GM18526 (cell line): ENCODE data around the gene SGTB.

Experiments
- POLR2A ChIP-seq: IDR thresholded peaks from 3 replicates; pipeline ENCODE4 v1.6.1; 2011; ENCODE audit not compliant: insufficient read length; ENCODE audit errors: extremely low read depth

The SGTB gene

GRCh38 chr5:65704621-65705239 lies 17.2 kb downstream of the SGTB start:
- no peak for TF ChIP-seq POLR2A

- no peak for TF ChIP-seq POLR2A
Observed at GRCh38 chr5:65702036-65702435, 19.9 kb downstream of the SGTB start.

GRCh38 chr5:65699338-65699737 lies 22.6 kb downstream of the SGTB start:
- TF ChIP-seq POLR2A = no peak

- no peak for TF ChIP-seq POLR2A
Observed at GRCh38 chr5:65696892-65697291, 25.0 kb downstream of the SGTB start.

GRCh38 chr5:65695896-65696295 lies 26.0 kb downstream of the SGTB start:
- no peak for TF ChIP-seq POLR2A

- no peak for TF ChIP-seq POLR2A
Observed at GRCh38 chr5:65695162-65695755, 26.6 kb downstream of the SGTB start.

- no peak for TF ChIP-seq POLR2A
Observed at GRCh38 chr5:65693121-65693520, 28.8 kb downstream of the SGTB start.

- TF ChIP-seq POLR2A = no peak
Observed at GRCh38 chr5:65682148-65682547, 39.8 kb downstream of the SGTB start.

- TF ChIP-seq POLR2A = no peak
Observed at GRCh38 chr5:65674749-65675148, 47.2 kb downstream of the SGTB start.

GRCh38 chr5:65672796-65673195 lies 49.1 kb downstream of the SGTB start:
- TF ChIP-seq POLR2A = no peak

GRCh38 chr5:65668696-65669095 lies 53.2 kb downstream of the SGTB start:
- TF ChIP-seq POLR2A = no peak

- TF ChIP-seq POLR2A = no peak
Observed at GRCh38 chr5:65663804-65664521, 57.9 kb downstream of the SGTB start.

GRCh38 chr5:65654713-65655112 lies 67.2 kb downstream of the SGTB start:
- TF ChIP-seq POLR2A = no peak

GRCh38 chr5:65651144-65651543 lies 70.8 kb downstream of the SGTB start:
- TF ChIP-seq POLR2A = no peak

- TF ChIP-seq POLR2A = no peak
Observed at GRCh38 chr5:65647941-65648340, 74.0 kb downstream of the SGTB start.

- no peak for TF ChIP-seq POLR2A
Observed at GRCh38 chr5:65646938-65647337, 75.0 kb downstream of the SGTB start.

- no peak for TF ChIP-seq POLR2A
Observed at GRCh38 chr5:65640240-65640639, 81.7 kb downstream of the SGTB start.

- TF ChIP-seq POLR2A = no peak
Observed at GRCh38 chr5:65630981-65631380, 90.9 kb downstream of the SGTB start.
